NCI-H2081 (cell line): ENCODE measurements around the gene CREB5.
"Not testable (repeated sequence)": the region's sequence is repeated elsewhere in the genome, so short reads cannot be mapped to it uniquely, and the experiment has no call there.

ENCODE experiments used
- DNase-seq, 2 experiments: peaks; one replicate each; lab custom pipeline; 2025; lab: John Stamatoyannopoulos, UW

CREB5 gene

GRCh38 chr7:28779954-28780353 lies 367.6 kb downstream of the CREB5 start:
- DNase-seq: no peak

- DNase-seq: no peak
These were observed 370.0 kb downstream of the CREB5 start for GRCh38 chr7:28782362-28782761.

- no peak for DNase-seq
These were observed 372.0 kb downstream of the CREB5 start for GRCh38 chr7:28784171-28784902.

- no peak for DNase-seq
These were observed 373.0 kb downstream of the CREB5 start for GRCh38 chr7:28785041-28785995.

GRCh38 chr7:28786156-28786555 lies 373.8 kb downstream of the CREB5 start:
- not testable (repeated sequence) for DNase-seq

GRCh38 chr7:28787106-28787505 lies 374.8 kb downstream of the CREB5 start:
- peak; percentile 27 to 73 for DNase-seq

- no peak for DNase-seq
These were observed 378.1 kb downstream of the CREB5 start for GRCh38 chr7:28790467-28790866.

GRCh38 chr7:28792858-28793257 lies 380.5 kb downstream of the CREB5 start:
- DNase-seq: no peak

- no peak for DNase-seq
These were observed 381.2 kb downstream of the CREB5 start for GRCh38 chr7:28793381-28794085.

GRCh38 chr7:28798274-28798673 lies 386.0 kb downstream of the CREB5 start:
- DNase-seq: no peak

- no peak for DNase-seq
These were observed 387.3 kb downstream of the CREB5 start for GRCh38 chr7:28799619-28800018.

- DNase-seq: no peak
These were observed 387.8 kb downstream of the CREB5 start for GRCh38 chr7:28800150-28800549.

- DNase-seq: no peak
These were observed 390.1 kb downstream of the CREB5 start for GRCh38 chr7:28802450-28802849.

- no peak for DNase-seq
These were observed 391.8 kb downstream of the CREB5 start for GRCh38 chr7:28804157-28804556.

- no peak for DNase-seq
These were observed 392.7 kb downstream of the CREB5 start for GRCh38 chr7:28804990-28805389.

GRCh38 chr7:28806841-28807240 lies 394.5 kb downstream of the CREB5 start:
- no peak for DNase-seq

GRCh38 chr7:28807396-28807994 lies 395.2 kb downstream of the CREB5 start:
- no peak for DNase-seq

- no peak for DNase-seq
These were observed 396.6 kb downstream of the CREB5 start for GRCh38 chr7:28808796-28809533.

GRCh38 chr7:28811008-28811407 lies 398.7 kb downstream of the CREB5 start:
- no peak for DNase-seq

- no peak for DNase-seq
These were observed 399.5 kb downstream of the CREB5 start for GRCh38 chr7:28811701-28812430.

GRCh38 chr7:28812616-28813015 lies 400.3 kb downstream of the CREB5 start:
- peak in 1 of 2 experiments; percentile 34 for DNase-seq
